GM23338 (cell line): ENCODE results near the gene SYK. TPM values are rescaled to one million over a fixed set of nuclear protein-coding genes. Genes with fewer than 3 reads are reported as not detected.
"Not testable (repeated sequence)": the region's sequence is repeated elsewhere in the genome, so short reads cannot be mapped to it uniquely, and the experiment has no call there.

Source experiments
- ATAC-seq: fragments of 200-7000 bp; cut with Tn5 transposase; 3 replicates; pipeline ENCODE4 v1.9.1; 2020
- DNase-seq: peaks from one replicate; pipeline ENCODE4 v3.0.0-alpha.2; 2015; ENCODE audit warnings: low spot score
- H2AFZ ChIP-seq: fragments of 200-600 bp; sonication (generic); 2 replicates; pipeline ENCODE4 v1.8.0; 2016; ENCODE audit warnings: antibody characterized with exemption, mild to moderate bottlenecking, moderate library complexity
- H3F3A ChIP-seq: fragments of 200-600 bp; sonication (generic); replicated peaks from 2 replicates; pipeline ENCODE4 v1.8.0; 2017; ENCODE audit warnings: antibody characterized with exemption, mixed run types, low read depth
- H3K27ac ChIP-seq: fragments of 200-600 bp; sonication (generic); 2 replicates; pipeline ENCODE4 v1.6.1; 2016; ENCODE audit warnings: low read depth
- H3K27me3 ChIP-seq: fragments of 200-600 bp; sonication (generic); 2 replicates; pipeline ENCODE4 v1.8.0; 2016; ENCODE audit warnings: mild to moderate bottlenecking, mixed run types, moderate library complexity; ENCODE audit not compliant: insufficient read depth
- H3K36me3 ChIP-seq: fragments of 200-600 bp; sonication (generic); 2 replicates; pipeline ENCODE4 v1.8.0; 2016; ENCODE audit warnings: mild to moderate bottlenecking; ENCODE audit not compliant: insufficient read depth
- H3K4me1 ChIP-seq: fragments of 200-600 bp; sonication (generic); 2 replicates; pipeline ENCODE4 v1.8.0; 2016; ENCODE audit warnings: mild to moderate bottlenecking, moderate library complexity; ENCODE audit not compliant: insufficient read depth
- H3K4me2 ChIP-seq: fragments of 200-600 bp; sonication (generic); 2 replicates; pipeline ENCODE4 v1.7.1; 2017; ENCODE audit warnings: mixed run types
- H3K4me3 ChIP-seq: fragments of 200-600 bp; sonication (generic); 2 replicates; pipeline ENCODE4 v1.6.1; 2016; ENCODE audit warnings: mixed run types
- H3K79me2 ChIP-seq: fragments of 200-600 bp; sonication (generic); replicated peaks from 2 replicates; pipeline ENCODE4 v1.8.0; 2017; ENCODE audit warnings: mild to moderate bottlenecking; ENCODE audit not compliant: insufficient read depth
- H3K9me2 ChIP-seq: fragments of 200-600 bp; sonication (generic); 2 replicates; pipeline ENCODE4 v1.8.0; 2017; ENCODE audit not compliant: insufficient read depth
- H4K20me1 ChIP-seq: fragments of 200-600 bp; sonication (generic); replicated peaks from 2 replicates; pipeline ENCODE4 v1.8.0; 2017; ENCODE audit warnings: mild to moderate bottlenecking; ENCODE audit not compliant: insufficient read depth
- H3K27ac Mint-ChIP-seq: 2 replicates; pipeline ENCODE4 v1.8.0; 2020; ENCODE audit warnings: inconsistent platforms, mild to moderate bottlenecking, moderate library complexity, mixed read lengths
- H3K27me3 Mint-ChIP-seq: 3 replicates; pipeline ENCODE4 v1.8.0; 2022; ENCODE audit warnings: low read depth, mild to moderate bottlenecking, moderate library complexity, mixed read lengths, inconsistent platforms; ENCODE audit not compliant: insufficient read depth, poor library complexity
- H3K36me3 Mint-ChIP-seq: 3 replicates; pipeline ENCODE4 v1.8.0; 2021; ENCODE audit warnings: low read depth, mild to moderate bottlenecking, inconsistent platforms, moderate library complexity, mixed read lengths
- H3K4me1 Mint-ChIP-seq: 3 replicates; pipeline ENCODE4 v1.8.0; 2020; ENCODE audit warnings: mild to moderate bottlenecking, inconsistent platforms, mixed read lengths
- H3K4me3 Mint-ChIP-seq: 3 replicates; pipeline ENCODE4 v1.8.0; 2021; ENCODE audit warnings: moderate library complexity, mild to moderate bottlenecking, inconsistent platforms, mixed read lengths
- H3K9me3 Mint-ChIP-seq: 3 replicates; pipeline ENCODE4 v1.8.0; 2020; ENCODE audit warnings: moderate library complexity, mild to moderate bottlenecking, inconsistent platforms, mixed read lengths
- CREB1 ChIP-seq: fragments of 250-450 bp; sonication (Bioruptor Pico); IDR thresholded peaks from 2 replicates; pipeline ENCODE4 v1.5.0; 2020; ENCODE audit warnings: low read depth, mild to moderate bottlenecking, moderate library complexity
- EZH2phosphoT487 ChIP-seq: fragments of 200-600 bp; sonication (generic); IDR thresholded peaks from one replicate; pipeline ENCODE4 v1.8.1; 2018; ENCODE audit warnings: antibody characterized with exemption; ENCODE audit not compliant: unreplicated experiment
- JUNB ChIP-seq: IDR thresholded peaks from one replicate; pipeline ENCODE4 v1.6.1; 2016; ENCODE audit warnings: antibody characterized with exemption; ENCODE audit not compliant: unreplicated experiment
- NANOG ChIP-seq: IDR thresholded peaks from 2 replicates; pipeline ENCODE4 v1.6.1; 2016; ENCODE audit warnings: antibody characterized with exemption, borderline replicate concordance
- POLR2AphosphoS5 ChIP-seq: IDR thresholded peaks from 2 replicates; pipeline ENCODE4 v1.6.1; 2016; ENCODE audit warnings: antibody characterized with exemption, low read depth
- STAT1 ChIP-seq: IDR thresholded peaks from one replicate; pipeline ENCODE4 v1.6.1; 2016; ENCODE audit warnings: antibody characterized with exemption; ENCODE audit not compliant: unreplicated experiment
- ZNF114 ChIP-seq: fragments of 250-450 bp; sonication (Bioruptor Pico); IDR thresholded peaks from 2 replicates; pipeline ENCODE4 v1.5.0; 2020; ENCODE audit warnings: mild to moderate bottlenecking, moderate library complexity
- ZNF331 ChIP-seq: fragments of 250-450 bp; sonication (Bioruptor Pico); IDR thresholded peaks from 2 replicates; pipeline ENCODE4 v1.5.0; 2020; ENCODE audit warnings: low read depth, mild to moderate bottlenecking, moderate library complexity
- polyA plus RNA-seq: library from polyadenylated mRNA; unstranded; fragments of >200 nt; fragmentation: Nextera tagmentation; extraction: Ambion mirVana; gene quantifications from 2 replicates; pipeline ENCODE4 v1.2.1, GENCODE V29; 2016
- total RNA-seq: library from RNA; depleted of rRNA; stranded (reverse); fragments of >200 nt; shearing (Covaris generic); gene quantifications from 2 replicates; pipeline ENCODE4 v1.2.3, GENCODE V29; 2014
- TF ChIP-seq, protein P1 (sequence below): IDR thresholded peaks from one replicate; pipeline ENCODE4 v1.6.1; 2018; ENCODE audit warnings: antibody characterized with exemption; ENCODE audit not compliant: unreplicated experiment
- TF ChIP-seq, protein P2 (sequence below): fragments of 250-450 bp; sonication (Bioruptor Pico); IDR thresholded peaks from 2 replicates; pipeline ENCODE4 v1.5.0; 2020; ENCODE audit warnings: mild to moderate bottlenecking, moderate library complexity
- TF ChIP-seq, protein P3 (sequence below), 2 experiments: fragments of 200-600 bp in 1 of 2; sonication (generic) in 1 of 2; conservative IDR thresholded peaks; 2 replicates each; pipeline versions ENCODE4 v1.5.1 to v1.6.1; 2016 to 2017; ENCODE audit warnings: antibody characterized with exemption in 2 of 2, low read depth in 2 of 2, mild to moderate bottlenecking in 2 of 2, moderate library complexity in 1 of 2

SYK gene
- total and polyA plus RNA-seq, 2 experiments from 2014 or later: 1.5 to 5.8 TPM

DNA sequence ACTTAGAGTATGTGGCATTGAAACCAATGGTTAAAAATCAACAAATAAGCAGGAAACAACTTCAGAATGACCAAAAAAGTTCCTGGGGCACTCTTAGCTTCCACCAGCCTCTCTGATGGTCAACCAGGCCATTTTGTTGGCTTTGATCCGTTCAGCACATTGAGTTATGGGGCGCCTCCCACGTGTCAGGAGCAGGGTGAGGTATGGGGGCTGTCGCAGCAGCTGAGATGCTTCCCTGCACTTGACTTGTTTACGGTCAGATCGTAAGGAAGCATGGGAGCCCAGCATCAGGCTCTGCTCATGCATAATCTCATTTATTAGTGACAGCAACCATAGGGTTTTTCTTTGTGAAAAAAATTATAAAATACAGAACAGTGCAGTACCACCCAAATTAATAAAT lies 16.7 kb downstream of the SYK start:
- H3F3A ChIP-seq: no peaks in the 10 kb centered on the region
- no peaks in the 10 kb centered on the region for H3K36me3 ChIP-seq
- no peak for TF ChIP-seq CREB1 (CRISPR knock-in tag)
- TF ChIP-seq EZH2phosphoT487: no peak
- TF ChIP-seq, protein P1, sequence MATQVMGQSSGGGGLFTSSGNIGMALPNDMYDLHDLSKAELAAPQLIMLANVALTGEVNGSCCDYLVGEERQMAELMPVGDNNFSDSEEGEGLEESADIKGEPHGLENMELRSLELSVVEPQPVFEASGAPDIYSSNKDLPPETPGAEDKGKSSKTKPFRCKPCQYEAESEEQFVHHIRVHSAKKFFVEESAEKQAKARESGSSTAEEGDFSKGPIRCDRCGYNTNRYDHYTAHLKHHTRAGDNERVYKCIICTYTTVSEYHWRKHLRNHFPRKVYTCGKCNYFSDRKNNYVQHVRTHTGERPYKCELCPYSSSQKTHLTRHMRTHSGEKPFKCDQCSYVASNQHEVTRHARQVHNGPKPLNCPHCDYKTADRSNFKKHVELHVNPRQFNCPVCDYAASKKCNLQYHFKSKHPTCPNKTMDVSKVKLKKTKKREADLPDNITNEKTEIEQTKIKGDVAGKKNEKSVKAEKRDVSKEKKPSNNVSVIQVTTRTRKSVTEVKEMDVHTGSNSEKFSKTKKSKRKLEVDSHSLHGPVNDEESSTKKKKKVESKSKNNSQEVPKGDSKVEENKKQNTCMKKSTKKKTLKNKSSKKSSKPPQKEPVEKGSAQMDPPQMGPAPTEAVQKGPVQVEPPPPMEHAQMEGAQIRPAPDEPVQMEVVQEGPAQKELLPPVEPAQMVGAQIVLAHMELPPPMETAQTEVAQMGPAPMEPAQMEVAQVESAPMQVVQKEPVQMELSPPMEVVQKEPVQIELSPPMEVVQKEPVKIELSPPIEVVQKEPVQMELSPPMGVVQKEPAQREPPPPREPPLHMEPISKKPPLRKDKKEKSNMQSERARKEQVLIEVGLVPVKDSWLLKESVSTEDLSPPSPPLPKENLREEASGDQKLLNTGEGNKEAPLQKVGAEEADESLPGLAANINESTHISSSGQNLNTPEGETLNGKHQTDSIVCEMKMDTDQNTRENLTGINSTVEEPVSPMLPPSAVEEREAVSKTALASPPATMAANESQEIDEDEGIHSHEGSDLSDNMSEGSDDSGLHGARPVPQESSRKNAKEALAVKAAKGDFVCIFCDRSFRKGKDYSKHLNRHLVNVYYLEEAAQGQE: no peak
- TF ChIP-seq STAT1: no peak
- TF ChIP-seq ZNF114: no peak
- no peak for TF ChIP-seq POLR2AphosphoS5
- TF ChIP-seq, protein P2, sequence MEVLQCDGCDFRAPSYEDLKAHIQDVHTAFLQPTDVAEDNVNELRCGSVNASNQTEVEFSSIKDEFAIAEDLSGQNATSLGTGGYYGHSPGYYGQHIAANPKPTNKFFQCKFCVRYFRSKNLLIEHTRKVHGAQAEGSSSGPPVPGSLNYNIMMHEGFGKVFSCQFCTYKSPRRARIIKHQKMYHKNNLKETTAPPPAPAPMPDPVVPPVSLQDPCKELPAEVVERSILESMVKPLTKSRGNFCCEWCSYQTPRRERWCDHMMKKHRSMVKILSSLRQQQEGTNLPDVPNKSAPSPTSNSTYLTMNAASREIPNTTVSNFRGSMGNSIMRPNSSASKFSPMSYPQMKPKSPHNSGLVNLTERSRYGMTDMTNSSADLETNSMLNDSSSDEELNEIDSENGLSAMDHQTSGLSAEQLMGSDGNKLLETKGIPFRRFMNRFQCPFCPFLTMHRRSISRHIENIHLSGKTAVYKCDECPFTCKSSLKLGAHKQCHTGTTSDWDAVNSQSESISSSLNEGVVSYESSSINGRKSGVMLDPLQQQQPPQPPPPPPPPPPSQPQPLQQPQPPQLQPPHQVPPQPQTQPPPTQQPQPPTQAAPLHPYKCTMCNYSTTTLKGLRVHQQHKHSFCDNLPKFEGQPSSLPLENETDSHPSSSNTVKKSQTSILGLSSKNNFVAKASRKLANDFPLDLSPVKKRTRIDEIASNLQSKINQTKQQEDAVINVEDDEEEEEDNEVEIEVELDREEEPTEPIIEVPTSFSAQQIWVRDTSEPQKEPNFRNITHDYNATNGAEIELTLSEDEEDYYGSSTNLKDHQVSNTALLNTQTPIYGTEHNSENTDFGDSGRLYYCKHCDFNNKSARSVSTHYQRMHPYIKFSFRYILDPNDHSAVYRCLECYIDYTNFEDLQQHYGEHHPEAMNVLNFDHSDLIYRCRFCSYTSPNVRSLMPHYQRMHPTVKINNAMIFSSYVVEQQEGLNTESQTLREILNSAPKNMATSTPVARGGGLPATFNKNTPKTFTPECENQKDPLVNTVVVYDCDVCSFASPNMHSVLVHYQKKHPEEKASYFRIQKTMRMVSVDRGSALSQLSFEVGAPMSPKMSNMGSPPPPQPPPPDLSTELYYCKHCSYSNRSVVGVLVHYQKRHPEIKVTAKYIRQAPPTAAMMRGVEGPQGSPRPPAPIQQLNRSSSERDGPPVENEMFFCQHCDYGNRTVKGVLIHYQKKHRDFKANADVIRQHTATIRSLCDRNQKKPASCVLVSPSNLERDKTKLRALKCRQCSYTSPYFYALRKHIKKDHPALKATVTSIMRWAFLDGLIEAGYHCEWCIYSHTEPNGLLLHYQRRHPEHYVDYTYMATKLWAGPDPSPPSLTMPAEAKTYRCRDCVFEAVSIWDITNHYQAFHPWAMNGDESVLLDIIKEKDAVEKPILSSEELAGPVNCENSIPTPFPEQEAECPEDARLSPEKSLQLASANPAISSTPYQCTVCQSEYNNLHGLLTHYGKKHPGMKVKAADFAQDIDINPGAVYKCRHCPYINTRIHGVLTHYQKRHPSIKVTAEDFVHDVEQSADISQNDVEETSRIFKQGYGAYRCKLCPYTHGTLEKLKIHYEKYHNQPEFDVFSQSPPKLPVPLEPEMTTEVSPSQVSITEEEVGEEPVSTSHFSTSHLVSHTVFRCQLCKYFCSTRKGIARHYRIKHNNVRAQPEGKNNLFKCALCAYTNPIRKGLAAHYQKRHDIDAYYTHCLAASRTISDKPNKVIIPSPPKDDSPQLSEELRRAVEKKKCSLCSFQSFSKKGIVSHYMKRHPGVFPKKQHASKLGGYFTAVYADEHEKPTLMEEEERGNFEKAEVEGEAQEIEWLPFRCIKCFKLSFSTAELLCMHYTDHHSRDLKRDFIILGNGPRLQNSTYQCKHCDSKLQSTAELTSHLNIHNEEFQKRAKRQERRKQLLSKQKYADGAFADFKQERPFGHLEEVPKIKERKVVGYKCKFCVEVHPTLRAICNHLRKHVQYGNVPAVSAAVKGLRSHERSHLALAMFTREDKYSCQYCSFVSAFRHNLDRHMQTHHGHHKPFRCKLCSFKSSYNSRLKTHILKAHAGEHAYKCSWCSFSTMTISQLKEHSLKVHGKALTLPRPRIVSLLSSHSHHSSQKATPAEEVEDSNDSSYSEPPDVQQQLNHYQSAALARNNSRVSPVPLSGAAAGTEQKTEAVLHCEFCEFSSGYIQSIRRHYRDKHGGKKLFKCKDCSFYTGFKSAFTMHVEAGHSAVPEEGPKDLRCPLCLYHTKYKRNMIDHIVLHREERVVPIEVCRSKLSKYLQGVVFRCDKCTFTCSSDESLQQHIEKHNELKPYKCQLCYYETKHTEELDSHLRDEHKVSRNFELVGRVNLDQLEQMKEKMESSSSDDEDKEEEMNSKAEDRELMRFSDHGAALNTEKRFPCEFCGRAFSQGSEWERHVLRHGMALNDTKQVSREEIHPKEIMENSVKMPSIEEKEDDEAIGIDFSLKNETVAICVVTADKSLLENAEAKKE (CRISPR knock-in tag): no peak
- TF ChIP-seq JUNB: no peak
- no peak for TF ChIP-seq ZNF331 (CRISPR knock-in tag)
- TF ChIP-seq NANOG: no peak
- TF ChIP-seq, protein P3, sequence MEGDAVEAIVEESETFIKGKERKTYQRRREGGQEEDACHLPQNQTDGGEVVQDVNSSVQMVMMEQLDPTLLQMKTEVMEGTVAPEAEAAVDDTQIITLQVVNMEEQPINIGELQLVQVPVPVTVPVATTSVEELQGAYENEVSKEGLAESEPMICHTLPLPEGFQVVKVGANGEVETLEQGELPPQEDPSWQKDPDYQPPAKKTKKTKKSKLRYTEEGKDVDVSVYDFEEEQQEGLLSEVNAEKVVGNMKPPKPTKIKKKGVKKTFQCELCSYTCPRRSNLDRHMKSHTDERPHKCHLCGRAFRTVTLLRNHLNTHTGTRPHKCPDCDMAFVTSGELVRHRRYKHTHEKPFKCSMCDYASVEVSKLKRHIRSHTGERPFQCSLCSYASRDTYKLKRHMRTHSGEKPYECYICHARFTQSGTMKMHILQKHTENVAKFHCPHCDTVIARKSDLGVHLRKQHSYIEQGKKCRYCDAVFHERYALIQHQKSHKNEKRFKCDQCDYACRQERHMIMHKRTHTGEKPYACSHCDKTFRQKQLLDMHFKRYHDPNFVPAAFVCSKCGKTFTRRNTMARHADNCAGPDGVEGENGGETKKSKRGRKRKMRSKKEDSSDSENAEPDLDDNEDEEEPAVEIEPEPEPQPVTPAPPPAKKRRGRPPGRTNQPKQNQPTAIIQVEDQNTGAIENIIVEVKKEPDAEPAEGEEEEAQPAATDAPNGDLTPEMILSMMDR (conservative IDR thresholded peaks at IDR 0.05; ENCODE audit: low read depth in 2 of 2): no peak
- DNase-seq: no peak
- Mint-ChIP-seq H3K27ac (no peak overlapping the region), H3K27me3 (peaks cover 4% of the 10 kb centered on the region), H3K36me3 (peaks cover 15% of the 10 kb centered on the region; the same call in 2 of the 3 replicates), H3K9me3 (peaks cover 21% of the 10 kb centered on the region), H3K4me3 (no peak overlapping the region), H3K4me1 (peaks cover 13% of the 10 kb centered on the region; the same call in 1 of the 3 replicates)
- no peak for ATAC-seq
- H3K27me3 ChIP-seq: no peaks in the 10 kb centered on the region
- no peaks in the 10 kb centered on the region for H4K20me1 ChIP-seq
- H2AFZ ChIP-seq: no peak overlapping the region
- no peak overlapping the region for H3K27ac ChIP-seq
- H3K4me2 ChIP-seq: no peak overlapping the region
- H3K4me1 ChIP-seq: no peaks in the 10 kb centered on the region
- H3K9me2 ChIP-seq: 0 out of 2 replicates have a peak, but pooled peaks cover 3% of the 10 kb centered on the region
- no peak overlapping the region for H3K4me3 ChIP-seq
- no peaks in the 10 kb centered on the region for H3K79me2 ChIP-seq

DNA sequence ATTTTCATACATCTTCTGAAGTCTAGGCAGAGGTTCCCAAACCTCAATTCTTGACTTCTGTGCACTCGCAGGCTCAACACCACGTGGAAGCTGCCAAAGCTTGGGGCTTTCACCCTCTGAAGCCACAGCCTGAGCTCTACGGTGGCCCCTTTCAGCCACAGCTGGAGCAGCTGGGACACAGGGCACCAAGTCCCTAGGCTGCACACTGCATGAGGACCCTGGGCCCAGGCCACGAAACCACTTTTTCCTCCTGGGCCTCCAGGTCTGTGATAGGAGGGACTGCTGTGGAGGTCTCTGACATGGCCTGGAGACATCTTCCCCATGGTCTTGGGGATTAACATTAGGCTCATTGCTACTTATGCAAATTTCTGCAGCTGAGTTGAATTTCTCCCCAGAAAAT lies 18.8 kb downstream of the SYK start:
- ATAC-seq, H3K4me1 ChIP-seq, DNase-seq, H2AFZ ChIP-seq, H4K20me1 ChIP-seq, H3K4me3 ChIP-seq, H3K27ac ChIP-seq, H3K4me2 ChIP-seq, H3F3A ChIP-seq, H3K9me2 ChIP-seq, H3K4me3 Mint-ChIP-seq, H3K27me3 Mint-ChIP-seq, H3K27ac Mint-ChIP-seq, H3K27me3 ChIP-seq, H3K36me3 ChIP-seq, H3K4me1 Mint-ChIP-seq, H3K79me2 ChIP-seq: not testable (repeated sequence)
- Mint-ChIP-seq H3K9me3 (peaks cover 35% of the 10 kb centered on the region), H3K36me3 (peaks cover 24% of the 10 kb centered on the region)
